G401.6 (cell line): ENCODE data around the gene DAZL.

Experiments used
- FAIRE-seq: peaks from 2 replicates; lab custom pipeline; 2012; peaks lifted over from hg19 to GRCh38; lab: Jason Lieb, UNC

Gene DAZL

GRCh38 chr3:16543242-16543864 lies 61.9 kb downstream of the DAZL start:
- no peak for FAIRE-seq

- FAIRE-seq = no peak
Observed at GRCh38 chr3:16538507-16538906, 66.7 kb downstream of the DAZL start.

- no peak for FAIRE-seq
Observed at GRCh38 chr3:16536996-16537395, 68.2 kb downstream of the DAZL start.
